ENCODE results near the gene MROH2A. TPM values are rescaled to one million over a fixed set of nuclear protein-coding genes. Genes with fewer than 3 reads are reported as not detected.

Gene MROH2A
- total and polyA plus RNA-seq, 12 donors: not detected

GRCh38 chr2:233799087-233799665 is 21.0 kb downstream of the MROH2A start:
- peaks cover 0 to 5% (median 0%) of the 10 kb centered on the region in 11 donors for H3K9me3 ChIP-seq
- WGBS, 2 donors: 58% methylated on average over 7 of the region's 7 CpGs
- H3K27me3 ChIP-seq: peaks cover 0 to 6% (median 4%) of the 10 kb centered on the region in 7 donors
- intact Hi-C loops (cut with DNase I): no loop called here
- no peaks in the 10 kb centered on the region for H3K36me3 ChIP-seq
- no peak overlapping the region for H3K4me3 ChIP-seq
- H3K4me1 ChIP-seq: no peaks in the 10 kb centered on the region
- no peak for ATAC-seq
- no peak overlapping the region for H3K27ac ChIP-seq
- TF ChIP-seq CTCF (IDR thresholded peaks at IDR 0.05): no peak
- no peak for DNase-seq

DNA sequence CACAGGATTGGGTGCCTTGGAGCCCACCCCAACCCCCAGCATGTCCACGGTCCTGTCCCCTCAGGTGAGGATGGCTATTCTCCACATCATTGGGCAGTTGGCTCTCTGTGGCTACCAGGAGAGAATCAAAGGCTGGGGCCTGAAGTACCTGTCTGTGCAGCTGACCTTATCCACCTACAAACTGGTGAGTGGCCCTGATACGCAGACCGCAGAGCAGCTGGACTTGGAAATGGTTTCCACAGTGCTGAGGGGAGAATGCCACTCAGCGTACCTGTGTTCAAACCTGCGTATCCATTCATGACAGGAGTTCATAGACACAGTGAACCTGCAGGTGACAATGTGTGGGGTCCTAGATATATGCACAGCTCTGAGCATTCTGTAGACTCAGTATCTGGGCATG is 21.6 kb downstream of the MROH2A start:
- H3K4me1 ChIP-seq: no peaks in the 10 kb centered on the region
- 48 to 53% methylated on average over 5 of the region's 5 CpGs for WGBS, 2 donors
- peaks cover 0 to 5% (median 3%) of the 10 kb centered on the region in 7 donors for H3K27me3 ChIP-seq
- H3K9me3 ChIP-seq: peaks cover 0 to 5% (median 0%) of the 10 kb centered on the region in 11 donors
- H3K4me3 ChIP-seq: no peak overlapping the region
- DNase-seq (no peak), ATAC-seq (no peak)
- no peak overlapping the region for H3K27ac ChIP-seq
- no peak for TF ChIP-seq CTCF (IDR thresholded peaks at IDR 0.05)
- no peaks in the 10 kb centered on the region for H3K36me3 ChIP-seq
- intact Hi-C loops (cut with DNase I): no loop called here

DNA sequence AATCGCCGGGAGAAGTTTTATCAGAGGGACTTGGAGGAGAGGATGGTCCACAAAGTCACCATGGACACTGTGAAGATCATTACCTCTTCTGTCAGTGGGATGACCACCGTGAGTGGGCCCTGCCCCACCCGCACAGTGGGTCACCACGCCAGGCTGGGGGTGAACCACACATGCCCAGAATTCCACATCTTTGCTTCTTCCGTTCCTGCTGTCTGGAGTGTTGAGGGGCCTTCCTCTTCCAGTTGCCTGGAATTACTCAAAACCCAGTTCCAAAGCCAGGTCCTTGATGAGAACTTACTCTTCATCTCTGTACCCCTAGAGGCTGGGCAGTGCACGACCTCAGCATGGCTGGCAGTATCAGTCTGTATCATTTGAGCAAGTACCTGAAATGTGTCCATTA is 22.1 kb downstream of the MROH2A start:
- no peak for TF ChIP-seq CTCF (IDR thresholded peaks at IDR 0.05)
- no peak overlapping the region for H3K4me3 ChIP-seq
- no peak for ATAC-seq
- H3K4me1 ChIP-seq: no peaks in the 10 kb centered on the region
- H3K36me3 ChIP-seq: no peaks in the 10 kb centered on the region
- peaks cover 0 to 5% (median 0%) of the 10 kb centered on the region in 11 donors for H3K9me3 ChIP-seq
- DNase-seq: no peak
- H3K27me3 ChIP-seq: peaks cover 0 to 5% (median 3%) of the 10 kb centered on the region in 7 donors
- no peak overlapping the region for H3K27ac ChIP-seq
- intact Hi-C loops (cut with DNase I): no loop called here
- WGBS, 2 donors: 78 to 81% methylated on average over 7 of the region's 7 CpGs

DNA sequence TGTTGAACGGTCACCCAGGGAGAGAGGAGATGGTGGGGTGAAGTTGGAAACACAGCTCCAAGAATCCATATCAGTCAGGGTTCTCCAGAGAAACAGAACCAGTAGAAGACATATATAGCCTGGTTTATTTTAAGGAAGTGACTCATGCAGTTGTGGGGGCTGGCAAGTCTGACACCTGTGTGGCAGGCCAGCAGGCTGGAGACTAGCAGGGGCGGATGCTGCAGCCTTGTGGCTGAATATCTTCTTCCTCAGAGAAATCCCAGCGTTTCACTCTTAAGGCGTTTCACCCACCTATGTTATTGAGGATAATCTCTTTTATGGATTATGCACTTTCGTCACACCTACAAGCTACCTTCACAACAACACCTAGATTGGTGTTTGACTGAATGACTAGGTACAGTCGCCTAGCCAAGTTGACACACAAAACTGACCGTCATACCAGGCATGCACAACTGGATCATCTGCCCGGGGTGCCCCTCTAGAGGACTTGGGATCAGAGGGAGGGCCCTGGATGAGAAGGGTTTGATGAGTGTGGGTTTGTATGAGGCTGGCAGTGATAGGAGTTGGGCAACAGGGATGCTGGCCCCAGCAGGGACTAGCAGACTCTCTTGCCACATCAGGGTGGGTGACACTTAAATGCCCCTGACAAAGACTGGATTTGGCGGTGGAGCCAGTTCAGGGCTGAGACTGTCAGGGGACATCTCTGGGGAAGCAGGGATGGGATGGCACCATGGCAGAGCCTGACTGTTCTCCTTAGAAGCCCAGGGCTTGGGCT is 23.4 kb downstream of the MROH2A start:
- DNase-seq: no peak
- no peak overlapping the region for H3K27ac ChIP-seq
- no peaks in the 10 kb centered on the region for H3K4me1 ChIP-seq
- ATAC-seq: peak in 1 of 8 donors; percentile 37
- intact Hi-C loops (cut with DNase I): no loop called here
- H3K36me3 ChIP-seq: no peaks in the 10 kb centered on the region
- no peak overlapping the region for H3K4me3 ChIP-seq
- WGBS, 2 donors: 75 to 78% methylated on average over 9 of the region's 9 CpGs
- TF ChIP-seq CTCF (IDR thresholded peaks at IDR 0.05): no peak
- peaks cover 0 to 5% (median 3%) of the 10 kb centered on the region in 7 donors for H3K27me3 ChIP-seq
- peaks cover 0 to 5% (median 0%) of the 10 kb centered on the region in 11 donors for H3K9me3 ChIP-seq
